Stimulated activated CD8-positive, alpha-beta memory T cell treated with anti-CD3 and anti-CD28 coated beads, Interleukin-15, amount 100 ng/mL, for 4 hours (primary cell): ENCODE data around the gene PDZD2.

Source experiments
- DNase-seq, 2 donors: peaks; one replicate each; pipeline ENCODE4 v3.0.0-alpha.2; 2020; ENCODE audit warnings: low read depth in 2 of 2

PDZD2 gene

GRCh38 chr5:31824869-31825517 lies 186.1 kb downstream of the PDZD2 start:
- DNase-seq: no peak

GRCh38 chr5:31825518-31826068 lies 186.7 kb downstream of the PDZD2 start:
- DNase-seq: no peak

GRCh38 chr5:31827867-31828266 lies 188.9 kb downstream of the PDZD2 start:
- no peak for DNase-seq

GRCh38 chr5:31832966-31833365 lies 194.0 kb downstream of the PDZD2 start:
- no peak for DNase-seq

GRCh38 chr5:31833710-31834109 lies 194.8 kb downstream of the PDZD2 start:
- DNase-seq: no peak

- DNase-seq: no peak
Observed at GRCh38 chr5:31844622-31845345, 205.9 kb downstream of the PDZD2 start.

GRCh38 chr5:31845361-31845760 lies 206.4 kb downstream of the PDZD2 start:
- no peak for DNase-seq

GRCh38 chr5:31846934-31847333 lies 208.0 kb downstream of the PDZD2 start:
- no peak for DNase-seq

GRCh38 chr5:31847354-31847753 lies 208.4 kb downstream of the PDZD2 start:
- DNase-seq: no peak

- DNase-seq: no peak
Observed at GRCh38 chr5:31850981-31851689, 212.2 kb downstream of the PDZD2 start.

GRCh38 chr5:31853398-31854135 lies 214.6 kb downstream of the PDZD2 start:
- no peak for DNase-seq

- DNase-seq: no peak
Observed at GRCh38 chr5:31854181-31855133, 215.5 kb downstream of the PDZD2 start.

GRCh38 chr5:31855134-31856040 lies 216.5 kb downstream of the PDZD2 start:
- DNase-seq: no peak

GRCh38 chr5:31859096-31859495 lies 220.2 kb downstream of the PDZD2 start:
- no peak for DNase-seq

GRCh38 chr5:31860278-31860677 lies 221.3 kb downstream of the PDZD2 start:
- DNase-seq: no peak

- DNase-seq: no peak
Observed at GRCh38 chr5:31860726-31861433, 221.9 kb downstream of the PDZD2 start.

- no peak for DNase-seq
Observed at GRCh38 chr5:31861601-31862000, 222.7 kb downstream of the PDZD2 start.

- DNase-seq: no peak
Observed at GRCh38 chr5:31863991-31864411, 225.1 kb downstream of the PDZD2 start.

- no peak for DNase-seq
Observed at GRCh38 chr5:31866166-31866565, 227.2 kb downstream of the PDZD2 start.
